Measurements from ENCODE around the gene DYNC2LI1.

- TF ChIP-seq KDM5A (IDR thresholded peaks at IDR 0.05) (no peak), CTCF (IDR thresholded peaks at IDR 0.05) (no peak), RAD21 (conservative IDR thresholded peaks at IDR 0.05 in 1 of 2, IDR thresholded peaks at IDR 0.05 in 1 of 2) (no peak), TP53 (CRISPR knock-in tag; IDR thresholded peaks at IDR 0.05) (no peak), MAZ (IDR thresholded peaks at IDR 0.05; ENCODE audit: borderline replicate concordance, low read depth, low read length) (no peak), POLR2A (IDR thresholded peaks at IDR 0.05; ENCODE audit: low read length) (no peak), MAX (IDR thresholded peaks at IDR 0.05) (no peak)
These were observed 66.1 kb downstream of the DYNC2LI1 start for GRCh38 chr2:43839776-43840564.

All from A549 (cell line).